GM19455 (cell line): ENCODE data around the gene WDR44.
"Not testable (repeated sequence)": the region's sequence is repeated elsewhere in the genome, so short reads cannot be mapped to it uniquely, and the experiment has no call there.

Source experiments
- ATAC-seq: cut with Tn5 transposase; IDR thresholded peaks from one replicate; pipeline ENCODE4 v1.9.1; 2021; ENCODE audit not compliant: unreplicated experiment

The WDR44 gene

GRCh38 chrX:118360429-118361125, 14.7 kb downstream of the WDR44 start:
- ATAC-seq, result no peak

- ATAC-seq, result no peak
Observed at GRCh38 chrX:118364261-118364660, 18.4 kb downstream of the WDR44 start.

GRCh38 chrX:118367338-118367737, 21.4 kb downstream of the WDR44 start:
- ATAC-seq, result no peak

- ATAC-seq, result no peak
Observed at GRCh38 chrX:118368398-118368797, 22.5 kb downstream of the WDR44 start.

GRCh38 chrX:118370921-118371624, 25.2 kb downstream of the WDR44 start:
- ATAC-seq, result no peak

- ATAC-seq, result no peak
Observed at GRCh38 chrX:118373538-118373937, 27.6 kb downstream of the WDR44 start.

- ATAC-seq, result no peak
Observed at GRCh38 chrX:118383120-118383519, 37.2 kb downstream of the WDR44 start.

- no peak for ATAC-seq
Observed at GRCh38 chrX:118392716-118393115, 46.8 kb downstream of the WDR44 start.

GRCh38 chrX:118396113-118396512, 50.2 kb downstream of the WDR44 start:
- no peak for ATAC-seq

- ATAC-seq, result no peak
Observed at GRCh38 chrX:118418811-118419251, 72.9 kb downstream of the WDR44 start.

- no peak for ATAC-seq
Observed at GRCh38 chrX:118420462-118420861, 74.6 kb downstream of the WDR44 start.

GRCh38 chrX:118423558-118423957, 77.7 kb downstream of the WDR44 start:
- ATAC-seq, result peak; percentile 98

- ATAC-seq, result no peak
Observed at GRCh38 chrX:118432799-118433198, 86.9 kb downstream of the WDR44 start.

GRCh38 chrX:118437283-118437682, 91.4 kb downstream of the WDR44 start:
- ATAC-seq, result no peak

- ATAC-seq, result no peak
Observed at GRCh38 chrX:118448273-118448783, 102.4 kb downstream of the WDR44 start.

GRCh38 chrX:118455013-118455412, 109.1 kb downstream of the WDR44 start:
- ATAC-seq, result no peak

- ATAC-seq, result no peak
Observed at GRCh38 chrX:118459494-118459893, 113.6 kb downstream of the WDR44 start.

- no peak for ATAC-seq
Observed at GRCh38 chrX:118464501-118464900, 118.6 kb downstream of the WDR44 start.

GRCh38 chrX:118468122-118468521, 122.2 kb downstream of the WDR44 start:
- ATAC-seq, result no peak

GRCh38 chrX:118470721-118471347, 124.9 kb downstream of the WDR44 start:
- not testable (repeated sequence) for ATAC-seq

GRCh38 chrX:118474586-118474985, 128.7 kb downstream of the WDR44 start:
- no peak for ATAC-seq

- ATAC-seq, result no peak
Observed at GRCh38 chrX:118475903-118476302, 130.0 kb downstream of the WDR44 start.
